Sigmoid colon (tissue), 7 donors: ENCODE data around the gene MYLK4. TPM values are rescaled to one million over a fixed set of nuclear protein-coding genes. Genes with fewer than 3 reads are reported as not detected.

Source experiments
- DNase-seq: peaks from one replicate; pipeline ENCODE4 v3.0.0-alpha.2; 2019
- H3K27ac ChIP-seq, 4 donors: fragments of 200-600 bp; sonication (generic); one replicate each; pipeline ENCODE4 v1.5.1; 2016 to 2019; ENCODE audit warnings: mild to moderate bottlenecking in 1 of 4
- H3K27me3 ChIP-seq, 3 donors: fragments of 200-600 bp; sonication (generic); one replicate each; pipeline ENCODE4 v1.5.1; 2019; ENCODE audit warnings: mild to moderate bottlenecking in 1 of 3
- H3K36me3 ChIP-seq, 4 donors: fragments of 200-600 bp; sonication (generic); one replicate each; pipeline ENCODE4 v1.5.1; 2016 to 2019
- H3K4me1 ChIP-seq, 4 donors: fragments of 200-600 bp; sonication (generic); one replicate each; pipeline ENCODE4 v1.5.1; 2017 to 2019
- H3K4me3 ChIP-seq, 4 donors: fragments of 200-600 bp; sonication (generic); one replicate each; pipeline ENCODE4 v1.5.1; 2017 to 2019; ENCODE audit warnings: mild to moderate bottlenecking in 2 of 4, moderate library complexity in 1 of 4
- H3K9me3 ChIP-seq, 4 donors: fragments of 200-600 bp in 3 of 4; sonication (generic) in 3 of 4; one replicate each; pipeline versions ENCODE4 v1.5.1 to v1.6.1; 2013 to 2019
- CTCF ChIP-seq, 4 experiments: fragments of 450-650 bp in 3 of 4; fragments of 200-600 bp in 1 of 4; IDR thresholded peaks; one replicate each; pipeline ENCODE4 v1.5.1; 2016 to 2019; ENCODE audit warnings: antibody characterized with exemption in 4 of 4, mild to moderate bottlenecking in 3 of 4, moderate library complexity in 2 of 4
- EP300 ChIP-seq, 4 donors: sonication (generic); formaldehyde crosslinking; IDR thresholded peaks; one replicate each; pipeline ENCODE4 v1.6.1; 2017; ENCODE audit warnings: antibody characterized with exemption in 4 of 4
- POLR2A ChIP-seq, 2 donors: fragments of 450-650 bp; IDR thresholded peaks; one replicate each; pipeline ENCODE4 v1.6.1; 2016; ENCODE audit warnings: antibody characterized with exemption in 2 of 2, mild to moderate bottlenecking in 2 of 2, moderate library complexity in 2 of 2
- POLR2AphosphoS5 ChIP-seq, 4 donors: sonication (generic); formaldehyde crosslinking; IDR thresholded peaks; one replicate each; pipeline ENCODE4 v1.6.1; 2017; ENCODE audit warnings: antibody characterized with exemption in 4 of 4
- WGBS, 2 donors: extraction: QIAGEN DNeasy Blood & Tissue Kit; methylation state at CpG; one replicate each; pipeline ENCODE4 v1.1.7; 2013; 5-methylcytosine and 5-hydroxymethylcytosine counted together
- intact Hi-C: fragments of 100-400 bp; cut with DNase I; formaldehyde crosslinking; loops from one replicate; pipeline ENCODE4 v1.15.1; 2023
- polyA plus RNA-seq, 3 donors: library from polyadenylated mRNA; stranded (reverse); fragments of 200-250 nt; gene quantifications; one replicate each; pipeline ENCODE4 v1.2.3, GENCODE V29; 2013
- total RNA-seq, 4 donors: library from RNA; depleted of rRNA; stranded (reverse); fragments of >200 nt; gene quantifications; one replicate each; pipeline ENCODE4 v1.1.0, GENCODE V29; 2016
- donor health status: healthy with polysubstance abuse.
- donor health status: Bipolar disorder and iron deficiency.
- donor health status: healthy.

MYLK4 gene
- total and polyA plus RNA-seq, 7 donors, result under 0.01 to 1.1 (median 0.32) TPM; not detected in 1

GRCh38 chr6:2656460-2657079 lies 94.2 kb downstream of the MYLK4 start:
- H3K4me3 ChIP-seq, result no peak overlapping the region
- H3K27me3 ChIP-seq, result no peaks in the 10 kb centered on the region
- H3K9me3 ChIP-seq, result peaks cover 0 to 3% (median 0%) of the 10 kb centered on the region in 4 donors
- 28 to 49% methylated on average over 5 of the region's 5 CpGs for whole genome bisulfite sequencing, 2 donors
- TF ChIP-seq EP300 (IDR thresholded peaks at IDR 0.05) (no peak), CTCF (IDR thresholded peaks at IDR 0.05) (no peak), POLR2A (IDR thresholded peaks at IDR 0.05) (no peak), POLR2AphosphoS5 (IDR thresholded peaks at IDR 0.05) (no peak)
- intact Hi-C loops, result no loop called here
- H3K27ac ChIP-seq, result no peak overlapping the region
- DNase-seq, result no peak
- no peaks in the 10 kb centered on the region for H3K36me3 ChIP-seq
- no peaks in the 10 kb centered on the region for H3K4me1 ChIP-seq

- H3K27ac ChIP-seq, result no peak overlapping the region
- no peaks in the 10 kb centered on the region for H3K36me3 ChIP-seq
- no peak overlapping the region for H3K4me3 ChIP-seq
- 81 to 93% methylated on average over 3 of the region's 3 CpGs for WGBS, 2 donors
- intact Hi-C loops, result no loop called here
- H3K9me3 ChIP-seq, result peaks cover 0 to 3% (median 0%) of the 10 kb centered on the region in 4 donors
- DNase-seq, result no peak
- TF ChIP-seq CTCF (IDR thresholded peaks at IDR 0.05) (no peak), POLR2A (IDR thresholded peaks at IDR 0.05) (no peak), EP300 (IDR thresholded peaks at IDR 0.05) (no peak), POLR2AphosphoS5 (IDR thresholded peaks at IDR 0.05) (no peak)
- no peaks in the 10 kb centered on the region for H3K27me3 ChIP-seq
- no peaks in the 10 kb centered on the region for H3K4me1 ChIP-seq
Observed at GRCh38 chr6:2655844-2656433, 94.8 kb downstream of the MYLK4 start.

- no peak for DNase-seq
- Histone ChIP-seq H3K36me3 (no peaks in the 10 kb centered on the region), H3K27ac (no peak overlapping the region), H3K9me3 (peaks cover 0 to 3% (median 0%) of the 10 kb centered on the region in 4 donors), H3K27me3 (no peaks in the 10 kb centered on the region), H3K4me3 (no peak overlapping the region), H3K4me1 (no peaks in the 10 kb centered on the region)
- TF ChIP-seq CTCF (IDR thresholded peaks at IDR 0.05) (no peak), EP300 (IDR thresholded peaks at IDR 0.05) (no peak), POLR2AphosphoS5 (IDR thresholded peaks at IDR 0.05) (no peak), POLR2A (IDR thresholded peaks at IDR 0.05) (no peak)
- intact Hi-C loops, result no loop called here
- WGBS, 2 donors, result 92 to 96% methylated on average over 1 of the region's 1 CpG
Observed at GRCh38 chr6:2653369-2654032, 97.2 kb downstream of the MYLK4 start.

- WGBS, 2 donors, result 63 to 90% methylated on average over 3 of the region's 3 CpGs
- no peak overlapping the region for H3K4me3 ChIP-seq
- H3K4me1 ChIP-seq, result no peaks in the 10 kb centered on the region
- H3K9me3 ChIP-seq, result peaks cover 0 to 3% (median 0%) of the 10 kb centered on the region in 4 donors
- no peaks in the 10 kb centered on the region for H3K27me3 ChIP-seq
- DNase-seq, result no peak
- H3K27ac ChIP-seq, result no peak overlapping the region
- no peaks in the 10 kb centered on the region for H3K36me3 ChIP-seq
- no peak for TF ChIP-seq CTCF (IDR thresholded peaks at IDR 0.05)
- TF ChIP-seq EP300 (IDR thresholded peaks at IDR 0.05), result no peak
- TF ChIP-seq POLR2A (IDR thresholded peaks at IDR 0.05), result no peak
- TF ChIP-seq POLR2AphosphoS5 (IDR thresholded peaks at IDR 0.05), result no peak
- intact Hi-C loops, result no loop called here
Observed at GRCh38 chr6:2652611-2653010, 98.1 kb downstream of the MYLK4 start.
